GM12801 (cell line): Measurements from ENCODE around the gene ZFP92.

Experiments
- CTCF ChIP-seq: IDR thresholded peaks from one replicate; pipeline ENCODE4 v1.5.1; 2011; ENCODE audit warnings: control low read depth; ENCODE audit not compliant: insufficient read length; ENCODE audit errors: extremely low read depth

ZFP92 gene

GRCh38 chrX:153426204-153426603, 14.9 kb downstream of the ZFP92 start:
- no peak for TF ChIP-seq CTCF

- no peak for TF ChIP-seq CTCF
These were observed 19.5 kb downstream of the ZFP92 start for GRCh38 chrX:153430796-153431195.

GRCh38 chrX:153433161-153433680, 21.9 kb downstream of the ZFP92 start:
- TF ChIP-seq CTCF = no peak

- TF ChIP-seq CTCF = no peak
These were observed 22.6 kb downstream of the ZFP92 start for GRCh38 chrX:153433781-153434285.

GRCh38 chrX:153434801-153435200, 23.5 kb downstream of the ZFP92 start:
- no peak for TF ChIP-seq CTCF

GRCh38 chrX:153435845-153436244, 24.6 kb downstream of the ZFP92 start:
- no peak for TF ChIP-seq CTCF

GRCh38 chrX:153438532-153438931, 27.3 kb downstream of the ZFP92 start:
- TF ChIP-seq CTCF = no peak
